HL-60 (cell line): ENCODE data around the gene CCDC127.

ENCODE experiments used
- DNase-seq, 2 experiments: peaks; one replicate each; pipeline ENCODE4 v3.0.0-alpha.2; 2010 to 2020; ENCODE audit warnings: low read depth in 1 of 2, low spot score in 1 of 2
- H3K27ac ChIP-seq: fragments of 250-450 bp; sonication (Bioruptor Pico); replicated peaks from 2 replicates; pipeline ENCODE4 v1.5.1; 2020; ENCODE audit warnings: mild to moderate bottlenecking, moderate library complexity
- H3K27me3 ChIP-seq: fragments of 250-450 bp; sonication (Bioruptor Pico); 2 replicates; pipeline ENCODE4 v1.5.1; 2021; ENCODE audit warnings: mild to moderate bottlenecking, moderate library complexity; ENCODE audit not compliant: insufficient read depth, poor library complexity, severe bottlenecking
- H3K4me3 ChIP-seq: replicated peaks from 2 replicates; pipeline ENCODE4 v1.5.1; 2011; ENCODE audit warnings: mild to moderate bottlenecking, control low read depth, low read length; ENCODE audit not compliant: insufficient read depth
- CTCF ChIP-seq: IDR thresholded peaks from one replicate; pipeline ENCODE4 v1.5.1; 2011; ENCODE audit warnings: low read length, control low read depth, inconsistent platforms; ENCODE audit not compliant: insufficient read depth
- GABPA ChIP-seq: IDR thresholded peaks from 2 replicates; pipeline ENCODE4 v1.6.1; 2012; ENCODE audit warnings: low read depth
- POLR2AphosphoS5 ChIP-seq: IDR thresholded peaks from 2 replicates; pipeline ENCODE4 v1.6.1; 2012; ENCODE audit warnings: low read depth
- REST ChIP-seq: IDR thresholded peaks from 2 replicates; pipeline ENCODE4 v1.6.1; 2012; ENCODE audit warnings: low read depth; ENCODE audit not compliant: insufficient replicate concordance
- SPI1 ChIP-seq: IDR thresholded peaks from 2 replicates; pipeline ENCODE4 v1.6.1; 2012; ENCODE audit warnings: low read depth, mild to moderate bottlenecking, borderline replicate concordance

The CCDC127 gene

GRCh38 chr5:156411-157072, 61.4 kb downstream of the CCDC127 start:
- no peak for DNase-seq
- TF ChIP-seq CTCF (no peak), GABPA (no peak), REST (no peak), SPI1 (no peak), POLR2AphosphoS5 (no peak)
- H3K27ac ChIP-seq: no peak overlapping the region
- H3K27me3 ChIP-seq: peaks cover 16% of the 10 kb centered on the region
- no peak overlapping the region for H3K4me3 ChIP-seq

GRCh38 chr5:155651-156410, 62.1 kb downstream of the CCDC127 start:
- H3K27ac ChIP-seq: no peak overlapping the region
- DNase-seq: no peak
- TF ChIP-seq CTCF: no peak
- no peak for TF ChIP-seq REST
- TF ChIP-seq SPI1: no peak
- no peak for TF ChIP-seq GABPA
- H3K4me3 ChIP-seq: no peak overlapping the region
- H3K27me3 ChIP-seq: peaks cover 16% of the 10 kb centered on the region

GRCh38 chr5:154826-155225, 63.1 kb downstream of the CCDC127 start:
- Histone ChIP-seq H3K4me3 (no peak overlapping the region), H3K27me3 (peaks cover 7% of the 10 kb centered on the region), H3K27ac (no peak overlapping the region)
- TF ChIP-seq SPI1: no peak
- no peak for TF ChIP-seq GABPA
- no peak for TF ChIP-seq CTCF
- TF ChIP-seq POLR2AphosphoS5: no peak
- no peak for TF ChIP-seq REST
- DNase-seq: no peak
